GM23248 (cell line): Measurements from ENCODE around the gene LRRC70. TPM values are rescaled to one million over a fixed set of nuclear protein-coding genes. Genes with fewer than 3 reads are reported as not detected.

Experiments used
- DNase-seq: peaks from one replicate; pipeline ENCODE4 v3.0.0-alpha.2; 2015
- H2AFZ ChIP-seq: fragments of 200-600 bp; sonication (generic); 2 replicates; pipeline ENCODE4 v1.6.1; 2016; ENCODE audit warnings: antibody characterized with exemption
- H3F3A ChIP-seq: fragments of 200-600 bp; sonication (generic); 2 replicates; pipeline ENCODE4 v1.6.1; 2016; ENCODE audit warnings: mild to moderate bottlenecking, antibody characterized with exemption, mixed run types; ENCODE audit not compliant: insufficient read depth
- H3K27ac ChIP-seq: fragments of 200-600 bp; sonication (generic); 2 replicates; pipeline ENCODE4 v1.5.1; 2016; ENCODE audit warnings: mild to moderate bottlenecking
- H3K27me3 ChIP-seq: fragments of 200-600 bp; sonication (generic); replicated peaks from 2 replicates; pipeline ENCODE4 v1.6.1; 2016; ENCODE audit warnings: mild to moderate bottlenecking; ENCODE audit not compliant: insufficient read depth
- H3K36me3 ChIP-seq: fragments of 200-600 bp; sonication (generic); 2 replicates; pipeline ENCODE4 v1.6.1; 2016; ENCODE audit warnings: low read depth, mild to moderate bottlenecking
- H3K4me1 ChIP-seq: fragments of 200-600 bp; sonication (generic); 2 replicates; pipeline ENCODE4 v1.6.1; 2016; ENCODE audit warnings: mild to moderate bottlenecking; ENCODE audit not compliant: insufficient read depth
- H3K4me2 ChIP-seq: fragments of 200-600 bp; sonication (generic); one replicate; pipeline ENCODE4 v1.6.1; 2016; ENCODE audit warnings: mild to moderate bottlenecking; ENCODE audit not compliant: unreplicated experiment
- H3K4me3 ChIP-seq: fragments of 200-600 bp; sonication (generic); 2 replicates; pipeline ENCODE4 v1.5.1; 2016; ENCODE audit warnings: mild to moderate bottlenecking
- H3K79me2 ChIP-seq: fragments of 200-600 bp; sonication (generic); 2 replicates; pipeline ENCODE4 v1.6.1; 2016; ENCODE audit warnings: mild to moderate bottlenecking; ENCODE audit not compliant: insufficient read depth
- H3K9ac ChIP-seq: fragments of 200-600 bp; sonication (generic); 2 replicates; pipeline ENCODE4 v1.6.1; 2016; ENCODE audit warnings: mild to moderate bottlenecking
- H3K9me2 ChIP-seq: fragments of 200-600 bp; sonication (generic); 2 replicates; pipeline ENCODE4 v1.6.1; 2016; ENCODE audit warnings: mixed run types, mild to moderate bottlenecking, moderate library complexity; ENCODE audit not compliant: insufficient read depth
- H3K9me3 ChIP-seq: fragments of 200-600 bp; sonication (generic); one replicate; pipeline ENCODE4 v1.6.1; 2017; ENCODE audit warnings: low read depth
- H4K20me1 ChIP-seq: fragments of 200-600 bp; sonication (generic); 2 replicates; pipeline ENCODE4 v1.6.0; 2016; ENCODE audit not compliant: insufficient read depth
- EZH2 ChIP-seq: fragments of 200-600 bp; sonication (generic); IDR thresholded peaks from 2 replicates; pipeline ENCODE4 v1.6.1; 2018; ENCODE audit warnings: antibody characterized with exemption, mild to moderate bottlenecking; ENCODE audit not compliant: insufficient read depth, poor library complexity, severe bottlenecking
- EZH2phosphoT487 ChIP-seq: fragments of 200-600 bp; sonication (generic); IDR thresholded peaks from 2 replicates; pipeline ENCODE4 v1.6.1; 2018; ENCODE audit warnings: antibody characterized with exemption, moderate library complexity, mild to moderate bottlenecking, low read depth; ENCODE audit not compliant: insufficient read depth
- WGBS, 2 experiments: methylation state at CpG; one replicate each; pipeline ENCODE4 v1.1.6; 2015 to 2017; ENCODE audit warnings: low lambda C conversion rate in 2 of 2, low coverage in 1 of 2; ENCODE audit errors: missing lambda C conversion rate in 2 of 2; 5-methylcytosine and 5-hydroxymethylcytosine counted together
- in situ Hi-C: fragments of 300-500 bp; cut with MboI; formaldehyde crosslinking; loops from 2 replicates; pipeline ENCODE4 v1.15.0; 2020
- polyA plus RNA-seq: library from polyadenylated mRNA; unstranded; fragments of >200 nt; fragmentation: Nextera tagmentation; extraction: Ambion mirVana; gene quantifications from 2 replicates; pipeline ENCODE4 v1.2.1, GENCODE V29; 2016
- total RNA-seq: library from RNA; depleted of rRNA; stranded (reverse); fragments of >200 nt; shearing (Covaris generic); gene quantifications from 2 replicates; pipeline ENCODE4 v1.2.3, GENCODE V29; 2014

The LRRC70 gene
- total and polyA plus RNA-seq, 2 experiments from 2014 or later: 0.26 to 1.1 TPM

DNA sequence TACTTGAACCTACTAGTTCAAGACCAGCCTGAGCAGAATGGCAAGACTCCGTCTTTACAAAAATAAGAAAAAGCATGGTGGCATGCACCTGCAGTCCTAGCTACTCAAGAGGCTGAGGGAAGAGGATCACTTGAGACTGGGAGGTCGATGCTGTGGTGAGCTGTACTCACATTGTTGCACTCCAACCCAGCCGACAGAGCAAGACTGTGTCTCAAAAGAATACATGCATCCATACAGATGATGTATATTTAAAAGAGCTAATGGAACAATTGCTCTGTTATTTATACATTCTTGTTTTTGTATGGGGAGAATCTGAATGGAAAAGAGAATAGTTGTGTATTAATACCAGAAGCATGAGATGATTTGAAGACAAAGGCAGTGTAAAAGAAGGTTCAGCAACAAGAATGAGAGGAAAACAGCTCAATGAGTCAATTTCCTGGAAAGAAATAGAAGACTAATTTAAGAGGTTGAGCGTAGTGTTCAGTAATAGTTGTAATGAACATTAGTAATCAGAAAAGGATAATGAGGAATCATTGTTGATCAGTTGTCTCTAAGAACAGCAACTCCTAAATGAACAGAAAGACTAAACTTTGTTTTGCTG, 1.9 kb upstream of the LRRC70 start:
- Histone ChIP-seq H3K79me2 (no peaks in the 10 kb centered on the region), H3K9me2 (no peaks in the 10 kb centered on the region), H3K4me1 (0 out of 2 replicates have a peak, but pooled peaks cover 5% of the 10 kb centered on the region), H3K4me2 (no peak overlapping the region), H4K20me1 (0 out of 2 replicates have a peak, but pooled peaks cover 7% of the 10 kb centered on the region), H3K27me3 (no peaks in the 10 kb centered on the region), H3K9me3 (no peaks in the 10 kb centered on the region), H2AFZ (no peak overlapping the region), H3K4me3 (no peak overlapping the region), H3K36me3 (no peaks in the 10 kb centered on the region), H3K9ac (no peak overlapping the region), H3F3A (no peaks in the 10 kb centered on the region), H3K27ac (no peak overlapping the region)
- WGBS, 2 experiments: 89% methylated on average over 4 of the region's 4 CpGs
- DNase-seq: no peak
- in situ Hi-C loops: no loop called here
- TF ChIP-seq EZH2: no peak
- TF ChIP-seq EZH2phosphoT487: no peak

DNA sequence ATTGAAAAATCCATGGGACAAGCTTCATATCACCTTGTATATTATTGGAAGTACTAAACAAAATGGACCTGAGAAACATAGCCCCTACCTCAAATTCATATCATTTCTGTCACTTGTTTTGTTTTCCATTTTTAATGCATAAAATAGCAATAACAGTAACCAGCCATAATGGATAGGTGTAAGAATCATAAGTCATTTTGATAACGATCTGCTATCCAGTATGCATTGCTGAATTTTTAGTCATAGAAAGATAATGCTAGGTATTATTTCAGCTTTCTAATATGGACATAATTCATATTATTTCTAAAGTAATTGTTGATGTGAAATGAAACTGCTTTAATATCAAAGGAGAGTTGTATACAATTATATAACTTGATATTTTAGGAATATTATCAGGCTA, 1.1 kb upstream of the LRRC70 start:
- H4K20me1 ChIP-seq: 0 out of 2 replicates have a peak, but pooled peaks cover 7% of the 10 kb centered on the region
- H3K4me1 ChIP-seq: 0 out of 2 replicates have a peak, but pooled peaks cover 5% of the 10 kb centered on the region
- 50 to 51% methylated on average over 1 of the region's 1 CpG for WGBS, 2 experiments
- no peaks in the 10 kb centered on the region for H3K9me3 ChIP-seq
- no peaks in the 10 kb centered on the region for H3K36me3 ChIP-seq
- TF ChIP-seq EZH2phosphoT487: no peak
- in situ Hi-C loops: no loop called here
- H3K9me2 ChIP-seq: no peaks in the 10 kb centered on the region
- H2AFZ ChIP-seq: no peak overlapping the region
- H3F3A ChIP-seq: no peaks in the 10 kb centered on the region
- H3K79me2 ChIP-seq: no peaks in the 10 kb centered on the region
- H3K4me2 ChIP-seq: no peak overlapping the region
- no peak overlapping the region for H3K27ac ChIP-seq
- H3K27me3 ChIP-seq: no peaks in the 10 kb centered on the region
- no peak overlapping the region for H3K4me3 ChIP-seq
- no peak overlapping the region for H3K9ac ChIP-seq
- DNase-seq: no peak

DNA sequence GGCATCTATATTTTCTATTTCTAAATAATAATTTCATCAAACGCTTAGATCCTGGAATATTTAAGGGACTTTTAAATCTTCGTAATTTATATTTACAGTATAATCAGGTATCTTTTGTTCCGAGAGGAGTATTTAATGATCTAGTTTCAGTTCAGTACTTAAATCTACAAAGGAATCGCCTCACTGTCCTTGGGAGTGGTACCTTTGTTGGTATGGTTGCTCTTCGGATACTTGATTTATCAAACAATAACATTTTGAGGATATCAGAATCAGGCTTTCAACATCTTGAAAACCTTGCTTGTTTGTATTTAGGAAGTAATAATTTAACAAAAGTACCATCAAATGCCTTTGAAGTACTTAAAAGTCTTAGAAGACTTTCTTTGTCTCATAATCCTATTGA, 1.1 kb downstream of the LRRC70 start:
- 0 out of 2 replicates have a peak, but pooled peaks cover 7% of the 10 kb centered on the region for H4K20me1 ChIP-seq
- TF ChIP-seq EZH2 (no peak), EZH2phosphoT487 (no peak)
- H3K4me1 ChIP-seq: 0 out of 2 replicates have a peak, but pooled peaks cover 5% of the 10 kb centered on the region
- H3K4me3 ChIP-seq: no peak overlapping the region
- H3K27ac ChIP-seq: no peak overlapping the region
- no peaks in the 10 kb centered on the region for H3K27me3 ChIP-seq
- 98% methylated on average over 5 of the region's 5 CpGs for WGBS, 2 experiments
- H3K79me2 ChIP-seq: no peaks in the 10 kb centered on the region
- no peaks in the 10 kb centered on the region for H3K9me3 ChIP-seq
- H3K9me2 ChIP-seq: no peaks in the 10 kb centered on the region
- in situ Hi-C loops: no loop called here
- H3K4me2 ChIP-seq: no peak overlapping the region
- H3K36me3 ChIP-seq: no peaks in the 10 kb centered on the region
- H3F3A ChIP-seq: no peaks in the 10 kb centered on the region
- no peak for DNase-seq
- H2AFZ ChIP-seq: no peak overlapping the region
- H3K9ac ChIP-seq: no peak overlapping the region

DNA sequence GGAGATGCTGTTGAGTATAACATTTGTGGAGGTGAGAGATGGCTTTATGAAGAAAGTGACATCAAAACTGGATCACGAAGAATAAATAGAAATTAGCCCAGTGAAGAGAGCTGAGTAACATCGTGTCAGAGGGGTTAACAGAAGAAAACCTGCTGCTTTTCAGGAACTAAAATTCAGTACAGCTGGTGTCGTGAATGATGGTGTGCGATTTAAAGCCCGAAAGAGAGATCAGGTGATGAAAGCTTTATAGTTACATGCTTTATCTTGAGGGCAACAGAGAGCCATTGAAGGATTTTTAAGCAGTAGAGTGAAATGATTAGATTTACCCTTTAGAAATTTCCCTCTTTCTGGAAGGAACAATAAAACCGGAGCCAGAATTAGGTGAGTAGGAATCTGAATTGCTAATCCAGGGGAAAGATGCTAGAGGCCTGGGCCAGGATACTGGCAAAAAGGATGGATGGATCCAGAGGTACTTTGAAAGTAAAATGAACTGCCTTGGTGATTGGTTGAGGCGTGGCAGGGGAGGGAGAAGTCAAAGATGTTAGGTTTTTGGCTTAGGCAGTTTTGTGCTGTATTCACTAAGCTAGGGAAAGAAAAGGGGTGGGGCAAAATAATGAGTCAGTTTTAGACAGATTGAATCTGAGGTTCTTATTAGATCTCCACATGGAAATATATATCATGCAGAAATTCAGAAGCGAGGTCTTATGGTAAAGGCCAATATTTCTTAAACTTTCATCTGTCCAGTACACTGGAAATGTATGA, 3.4 kb downstream of the LRRC70 start:
- no peaks in the 10 kb centered on the region for H3F3A ChIP-seq
- TF ChIP-seq EZH2: no peak
- no peak for TF ChIP-seq EZH2phosphoT487
- H3K9me3 ChIP-seq: no peaks in the 10 kb centered on the region
- no peak overlapping the region for H2AFZ ChIP-seq
- no peaks in the 10 kb centered on the region for H4K20me1 ChIP-seq
- H3K4me3 ChIP-seq: no peak overlapping the region
- no peaks in the 10 kb centered on the region for H3K27me3 ChIP-seq
- H3K79me2 ChIP-seq: no peaks in the 10 kb centered on the region
- WGBS, 2 experiments: 65 to 66% methylated on average over 8 of the region's 8 CpGs
- H3K9ac ChIP-seq: no peak overlapping the region
- no peaks in the 10 kb centered on the region for H3K9me2 ChIP-seq
- no peak overlapping the region for H3K27ac ChIP-seq
- H3K36me3 ChIP-seq: no peaks in the 10 kb centered on the region
- H3K4me2 ChIP-seq: no peak overlapping the region
- in situ Hi-C loops: no loop called here
- DNase-seq: peak; percentile 19
- H3K4me1 ChIP-seq: 0 out of 2 replicates have a peak, but pooled peaks cover 4% of the 10 kb centered on the region
